ENCODE data around the gene PCBP3. TPM values are rescaled to one million over a fixed set of nuclear protein-coding genes. Genes with fewer than 3 reads are reported as not detected.
"Not testable (repeated sequence)": the region's sequence is repeated elsewhere in the genome, so short reads cannot be mapped to it uniquely, and the experiment has no call there.

Gene PCBP3
- polyA plus RNA-seq, result 1 to 10 TPM; 1.7 to 9.5 (median 2.2) TPM

DNA sequence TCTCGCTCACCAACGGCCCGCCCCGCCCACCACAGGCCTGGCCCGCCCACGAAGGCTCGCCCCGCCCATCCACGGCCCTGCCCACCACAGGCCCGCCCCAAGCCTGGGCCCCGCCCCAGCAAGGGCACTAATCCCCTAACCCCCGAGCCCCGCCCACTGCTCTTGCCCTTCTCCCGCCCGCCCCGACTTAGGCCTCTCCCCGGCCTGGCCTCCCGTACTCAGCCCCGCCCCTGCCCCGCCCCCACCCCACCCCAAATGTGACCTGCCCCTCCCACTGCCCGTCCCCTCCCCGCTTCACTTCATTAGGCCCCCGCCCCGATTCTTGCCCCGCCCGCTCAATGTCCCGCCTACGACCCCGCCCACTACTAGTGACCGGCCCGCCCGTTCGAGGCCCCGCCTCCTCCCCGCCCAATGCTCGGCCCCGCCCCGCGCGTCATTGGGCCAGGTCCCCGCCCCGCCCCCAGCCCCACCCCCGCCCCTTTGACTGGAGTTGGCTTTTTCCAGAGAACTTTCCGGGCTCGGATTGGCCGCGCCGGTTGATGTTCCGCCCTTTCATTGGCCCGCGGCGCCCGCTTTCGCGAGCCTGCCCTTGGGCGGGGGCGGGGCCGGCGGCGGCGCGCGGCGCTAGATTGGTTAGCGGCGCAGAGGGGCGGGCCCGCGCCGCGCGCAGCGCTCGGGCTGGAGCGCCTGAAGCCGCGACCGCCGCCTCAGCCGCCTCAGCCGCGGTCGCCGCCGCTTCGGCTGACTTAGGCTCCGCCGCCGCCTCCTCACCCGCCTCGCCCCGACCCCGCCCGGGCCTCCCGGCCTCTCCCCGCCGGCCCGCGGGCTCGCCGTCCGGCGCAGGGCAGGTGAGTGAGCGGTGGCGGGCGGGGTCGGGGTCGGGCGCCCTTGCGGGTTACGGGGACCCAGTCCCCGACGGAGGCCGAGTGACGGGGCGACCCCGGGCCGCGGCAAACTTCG, at the start of gene PCBP3:
PCBP3 (plus strand) TSS at position 705 of the 960 bp plus-strand sequence. CDS start 206,361 bp downstream, outside the sequence.
- WGBS, 3 donors, result 1 to 2% (median 1%) methylated on average over 86 to 115 of the region's 120 CpGs
- H3K27ac ChIP-seq (ENCODE audit: low read depth, low read length), result no peak within 1 kb of the TSS

DNA sequence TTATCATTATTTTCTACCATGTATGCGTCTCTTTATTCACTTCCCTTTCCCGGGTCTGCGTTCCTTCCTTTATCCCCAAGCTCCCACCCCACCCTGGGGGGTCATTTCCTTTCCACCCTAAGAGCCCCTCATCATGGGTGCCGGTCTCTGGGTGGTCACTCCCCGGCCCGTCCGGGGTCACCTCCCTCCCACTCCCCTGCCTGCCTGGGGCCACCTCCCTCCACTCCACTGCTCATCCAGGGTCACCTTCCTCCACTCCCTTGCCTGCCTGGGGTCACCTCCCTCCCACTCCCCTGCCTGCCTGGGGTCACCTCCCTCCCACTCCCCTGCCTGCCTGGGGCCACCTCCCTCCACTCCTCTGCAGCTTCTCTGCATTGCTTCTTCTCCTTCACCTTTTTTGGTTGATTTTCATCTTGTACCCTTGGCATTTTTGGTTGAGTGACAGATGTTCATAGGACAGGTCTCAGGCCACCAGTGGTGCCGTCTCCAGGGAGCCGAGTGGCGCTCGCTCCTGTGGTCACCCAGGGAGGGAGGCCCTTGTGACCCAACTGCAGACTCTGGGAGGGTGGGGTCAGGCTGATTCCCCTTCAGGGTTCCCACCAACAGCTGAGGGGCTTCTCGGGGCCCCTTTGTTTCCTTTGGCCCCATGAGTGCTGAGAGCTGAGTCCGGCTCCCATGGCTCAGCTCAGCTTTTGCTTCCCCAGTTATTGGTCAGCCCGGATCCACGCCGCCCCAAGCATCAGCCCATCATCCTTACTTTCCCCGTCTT, 48.6 kb upstream of the PCBP3 start:
- WGBS, 3 donors, result 69 to 75% (median 72%) methylated on average over 17 of the region's 17 CpGs
- H3K27ac ChIP-seq (ENCODE audit: low read depth, low read length), result no peak overlapping the region

DNA sequence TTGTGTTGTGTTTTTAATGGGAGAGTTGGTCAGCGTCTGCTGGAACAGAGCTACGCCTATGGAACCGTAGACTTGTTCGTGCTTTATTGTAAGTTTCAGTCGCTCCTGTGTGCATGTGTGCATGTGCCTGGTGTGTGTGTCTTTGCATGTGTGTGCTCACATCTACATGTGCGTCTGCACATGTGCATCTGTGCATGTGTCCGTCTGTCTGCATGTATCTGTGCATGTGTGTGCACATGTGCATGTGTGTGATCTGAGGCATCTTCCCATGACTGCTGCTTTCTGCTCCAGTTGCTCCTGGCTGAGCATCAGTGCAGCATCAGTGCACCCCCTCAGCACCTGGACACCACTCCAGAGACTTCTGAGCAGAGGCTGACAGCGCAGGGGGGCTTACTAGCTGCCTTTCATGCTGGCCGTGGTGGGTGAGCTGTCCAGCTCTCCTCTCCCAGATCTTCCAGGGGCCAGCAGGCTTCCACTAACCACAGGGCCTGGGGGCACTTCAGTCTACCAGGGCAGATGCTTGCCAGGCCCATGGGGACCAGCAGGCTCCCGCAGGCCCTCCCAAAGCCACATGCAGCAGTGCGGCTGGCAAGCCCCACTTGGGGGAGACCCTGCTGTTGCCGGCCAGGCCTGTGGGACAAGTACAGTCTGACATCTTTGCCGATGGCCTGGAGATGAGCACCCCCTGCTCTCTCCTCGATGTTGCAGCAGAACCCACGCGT, 47.8 kb upstream of the PCBP3 start:
- H3K27ac ChIP-seq (ENCODE audit: low read depth, low read length), result no peak overlapping the region
- WGBS, 3 donors, result 79 to 92% (median 87%) methylated on average over 16 of the region's 16 CpGs

DNA sequence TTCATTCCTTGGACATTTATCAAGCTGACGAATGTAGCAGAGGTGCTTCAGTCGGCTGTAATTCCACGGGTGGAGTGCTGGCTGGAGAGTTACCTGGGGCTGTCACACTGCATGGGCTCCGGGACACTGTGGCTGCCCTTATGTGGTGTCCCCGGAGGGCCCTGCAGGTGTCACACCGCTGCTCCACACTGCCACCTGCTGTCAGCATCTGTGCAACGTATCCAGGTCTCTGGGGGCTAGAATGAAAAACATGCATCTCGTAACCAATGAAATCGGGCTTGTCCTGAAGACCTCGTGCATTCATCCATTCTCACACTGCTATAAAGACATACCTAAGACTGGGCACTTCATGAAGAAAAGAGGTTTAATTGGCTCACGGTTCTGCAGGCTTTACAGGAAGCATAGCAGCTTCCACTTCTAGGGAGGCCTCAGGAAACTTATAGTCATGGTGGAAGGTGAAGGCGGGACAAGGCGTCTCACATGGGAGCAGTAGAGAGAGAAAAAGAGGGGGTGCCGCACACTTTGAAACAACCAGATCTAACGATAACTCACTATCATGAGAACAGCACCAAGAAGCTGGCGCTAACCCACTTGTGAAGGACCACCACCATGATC, 46.7 kb upstream of the PCBP3 start:
- WGBS, 3 donors, result 31 to 32% (median 31%) methylated on average over 16 of the region's 16 CpGs

DNA sequence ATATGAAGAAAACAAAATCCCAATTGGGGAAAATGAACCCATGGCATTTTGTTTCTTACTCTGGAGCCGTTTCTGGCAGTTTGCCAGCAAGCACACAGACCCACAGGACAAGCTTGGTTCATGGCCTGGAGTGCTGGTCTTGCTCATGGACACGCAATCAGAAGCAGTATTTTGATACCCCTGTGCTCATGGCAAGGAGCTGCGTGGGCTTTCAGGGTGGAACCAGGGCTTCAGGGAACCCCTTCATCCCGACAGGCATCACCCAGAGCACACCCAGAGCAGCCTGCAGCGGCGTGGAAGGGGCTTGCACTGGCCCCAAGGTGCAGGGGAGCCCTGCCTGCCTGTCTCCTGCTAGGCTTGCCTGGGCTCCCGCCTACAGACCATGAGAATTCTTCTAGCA, 45.4 kb upstream of the PCBP3 start:
- H3K27ac ChIP-seq (ENCODE audit: low read depth, low read length), result no peak overlapping the region
- WGBS, 3 donors, result 60 to 68% (median 61%) methylated on average over 7 of the region's 7 CpGs

More for the DNA sequence above, 46.7 kb upstream of the PCBP3 start:
- H3K27ac ChIP-seq (ENCODE audit: low read depth, low read length), result no peak overlapping the region

DNA sequence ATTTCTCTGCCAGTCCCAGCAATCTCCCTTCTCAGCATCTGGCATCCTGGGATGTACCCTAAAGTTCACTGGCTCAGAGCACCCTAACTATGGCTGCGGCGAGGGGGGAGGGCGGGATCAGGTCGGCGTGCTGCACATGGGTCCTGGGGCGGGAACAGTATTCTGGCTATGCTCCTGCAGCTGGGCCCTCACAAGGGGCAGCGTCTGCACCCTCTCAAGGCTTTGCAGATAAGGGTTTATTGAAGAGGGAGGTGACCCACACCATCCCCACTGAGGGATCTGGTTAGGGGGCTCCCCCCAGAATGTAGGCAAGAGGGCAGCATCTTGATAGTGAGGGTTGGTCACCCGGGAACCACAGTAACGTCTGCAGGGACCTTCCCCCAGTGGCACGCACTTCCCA, 44.9 kb upstream of the PCBP3 start:
- H3K27ac ChIP-seq (ENCODE audit: low read depth, low read length), result no peak overlapping the region
- WGBS, 3 donors, result 70 to 81% (median 81%) methylated on average over 10 of the region's 10 CpGs

DNA sequence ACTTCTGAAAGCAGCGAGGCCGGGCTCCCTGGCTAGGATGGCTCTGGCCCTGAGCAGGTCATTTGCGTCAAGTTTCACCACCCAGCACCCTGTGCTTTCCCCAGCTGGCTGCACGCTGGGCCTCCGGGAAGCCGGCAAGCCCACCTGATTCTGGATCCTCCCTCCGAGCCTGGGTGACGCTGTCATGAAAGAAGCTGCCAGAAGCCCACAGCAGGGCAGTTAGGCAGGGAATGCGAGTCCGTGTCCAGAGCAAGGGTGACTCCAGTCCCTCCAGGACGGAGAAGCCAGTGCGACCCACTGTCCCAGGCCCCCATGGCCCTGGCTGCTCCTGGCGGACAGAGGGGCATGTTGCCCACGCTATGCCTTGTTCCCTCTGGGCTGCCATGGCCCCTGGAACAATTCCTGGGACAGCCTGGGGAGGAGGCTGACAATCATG, 44.4 kb upstream of the PCBP3 start:
- whole genome bisulfite sequencing, 3 donors, result 81 to 90% (median 88%) methylated on average over 13 to 14 of the region's 14 CpGs

DNA sequence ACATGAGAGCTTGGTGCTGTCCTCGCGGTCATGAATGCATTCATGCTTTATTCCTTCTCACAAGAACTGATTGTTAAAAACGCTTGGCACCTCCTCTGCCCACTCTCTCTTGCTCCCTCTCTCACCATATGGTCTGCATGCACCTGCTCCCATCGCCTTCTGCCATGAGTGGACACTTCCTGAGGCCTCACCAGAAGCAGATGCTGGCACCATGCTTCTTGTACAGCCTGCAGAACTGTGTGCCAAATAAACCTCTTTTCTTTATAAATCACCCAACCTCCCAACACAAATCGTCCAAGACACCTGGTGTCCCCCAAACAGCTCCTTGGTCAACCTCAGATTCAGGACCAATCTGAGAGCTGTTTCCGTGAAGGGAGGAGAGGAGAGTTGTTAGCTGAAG, 43.3 kb upstream of the PCBP3 start:
- 64 to 73% (median 73%) methylated on average over 6 of the region's 6 CpGs for WGBS, 3 donors
- H3K27ac ChIP-seq (ENCODE audit: low read depth, low read length), result no peak overlapping the region

More for the DNA sequence above, 44.4 kb upstream of the PCBP3 start:
- no peak overlapping the region for H3K27ac ChIP-seq (ENCODE audit: low read depth, low read length)

DNA sequence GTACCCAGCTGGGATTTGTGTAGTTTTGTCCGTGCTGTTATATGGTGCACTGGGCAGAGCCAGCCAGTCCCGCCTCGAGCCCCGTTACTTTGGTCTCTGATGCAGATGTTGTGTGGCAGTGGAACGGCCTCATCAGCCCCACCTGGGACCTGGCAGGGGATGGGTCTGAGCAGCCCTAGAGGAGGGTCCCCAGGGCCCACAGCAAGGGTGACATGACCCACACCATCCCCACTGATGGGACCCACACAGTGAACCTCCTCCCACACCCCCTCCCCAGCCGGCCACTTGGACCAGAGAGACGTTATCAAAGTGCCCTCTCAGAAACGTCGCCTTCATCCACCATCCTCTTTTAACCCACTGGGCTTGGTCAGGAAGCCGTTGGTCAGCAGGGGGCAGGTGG, 42.0 kb upstream of the PCBP3 start:
- no peak overlapping the region for H3K27ac ChIP-seq (ENCODE audit: low read depth, low read length)
- WGBS, 3 donors, result 78 to 87% (median 85%) methylated on average over 10 of the region's 10 CpGs

DNA sequence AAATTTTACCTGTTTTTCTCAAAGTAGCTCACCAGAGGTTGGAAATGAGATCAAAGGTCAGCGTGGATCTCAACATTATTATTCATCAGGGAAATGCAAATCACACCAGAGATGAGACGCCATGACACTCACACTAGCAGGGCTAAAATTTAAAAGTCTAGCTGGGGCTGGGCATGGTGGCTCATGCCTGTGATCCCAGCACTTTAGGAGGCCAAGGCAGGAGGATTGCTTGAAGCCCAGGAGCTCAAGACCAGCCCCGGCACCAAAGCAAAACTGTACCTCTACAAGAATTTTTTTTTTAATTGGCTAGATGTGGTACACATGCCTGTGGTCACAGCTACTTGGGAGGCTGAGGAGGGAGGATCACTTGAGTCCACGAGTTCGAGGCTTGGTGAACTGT, 41.4 kb upstream of the PCBP3 start:
- 76 to 86% (median 85%) methylated on average over 5 of the region's 5 CpGs for WGBS, 3 donors

DNA sequence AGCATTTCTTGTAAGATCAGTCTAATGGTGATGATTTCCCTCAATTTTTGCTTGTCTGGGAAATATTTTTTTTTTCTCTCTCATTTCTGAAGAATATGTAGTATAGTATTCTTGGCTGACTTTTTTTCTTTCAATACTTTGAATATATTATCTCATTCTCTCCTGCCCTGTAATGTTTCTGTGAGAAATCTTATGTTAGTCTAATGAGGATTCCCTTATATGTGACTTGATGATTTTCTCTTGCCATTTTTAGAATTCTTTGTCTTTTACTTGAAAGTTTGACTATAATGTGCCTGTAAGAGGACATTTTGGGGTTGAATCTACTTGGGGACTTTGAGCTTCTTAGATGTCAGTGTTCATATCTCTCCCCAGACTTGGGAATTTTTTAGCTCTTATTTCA, 40.0 kb upstream of the PCBP3 start:
- H3K27ac ChIP-seq (ENCODE audit: low read depth, low read length), result no peak overlapping the region

More for the DNA sequence above, 41.4 kb upstream of the PCBP3 start:
- no peak overlapping the region for H3K27ac ChIP-seq (ENCODE audit: low read depth, low read length)

DNA sequence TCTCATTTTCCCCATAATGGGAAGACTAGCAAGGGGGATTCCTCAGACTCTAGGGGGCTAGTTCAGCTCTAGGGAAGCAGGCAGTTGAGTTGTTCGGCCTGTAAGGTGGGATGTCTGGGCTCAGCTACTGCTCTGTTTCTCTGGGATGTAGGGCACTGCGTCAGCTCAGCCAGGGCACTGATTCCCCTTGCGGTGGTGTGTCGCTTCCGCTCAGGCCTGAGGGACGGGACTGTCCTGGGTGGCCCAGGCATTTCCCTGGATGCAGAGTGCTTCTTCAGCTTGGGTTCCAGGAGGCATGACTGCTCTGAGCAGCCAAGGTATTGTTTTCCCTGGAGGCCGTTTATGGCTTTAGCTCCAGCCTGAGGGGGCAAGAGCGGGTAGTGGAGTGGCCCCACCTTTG, 38.8 kb upstream of the PCBP3 start:
- H3K27ac ChIP-seq (ENCODE audit: low read depth, low read length), result not testable (repeated sequence)
- 88 to 94% (median 91%) methylated on average over 6 to 7 of the region's 8 CpGs for WGBS, 3 donors

DNA sequence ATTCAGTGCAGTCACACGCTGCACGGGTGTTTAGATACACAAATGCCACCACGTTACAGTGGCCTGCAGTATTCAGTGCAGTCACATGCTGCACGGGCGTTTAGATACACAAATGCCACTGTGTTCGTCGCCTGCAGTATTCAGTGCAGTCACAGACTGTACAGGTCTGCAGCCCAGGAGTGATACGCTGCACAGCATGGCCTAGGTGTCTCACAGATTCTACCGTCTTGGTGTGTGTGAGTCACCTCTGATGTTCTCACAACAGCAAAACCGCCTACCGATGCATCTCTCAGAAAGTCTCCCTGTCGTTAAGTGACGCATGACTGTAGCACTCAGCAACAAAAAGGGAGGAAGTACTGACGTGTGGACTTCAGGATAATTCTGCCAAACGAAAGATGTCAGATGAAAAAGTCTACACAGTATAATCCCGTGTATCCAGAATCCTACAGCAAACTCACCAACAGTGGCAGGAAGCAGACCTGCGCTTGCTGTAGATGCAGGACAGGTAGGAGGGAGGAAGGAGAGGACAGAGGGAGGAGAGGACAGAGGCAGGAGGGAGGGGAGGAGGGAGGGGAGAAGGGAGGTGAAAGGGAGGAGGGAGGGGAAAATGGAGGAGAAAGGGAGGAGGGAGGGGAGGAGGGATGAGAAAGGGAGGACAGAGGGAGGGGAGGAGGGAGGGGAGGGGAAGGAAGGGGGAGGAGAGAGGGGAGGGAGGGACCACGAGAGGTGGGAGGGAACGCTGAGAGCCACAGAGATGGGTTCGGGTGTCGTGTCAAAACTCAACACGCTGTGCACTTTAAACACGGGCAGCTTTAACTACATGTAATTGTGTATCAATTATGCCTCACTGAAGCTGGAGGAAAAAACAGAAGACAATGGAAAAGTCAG, 36.3 kb upstream of the PCBP3 start:
- 64 to 69% (median 68%) methylated on average over 23 of the region's 23 CpGs for WGBS, 3 donors
- H3K27ac ChIP-seq (ENCODE audit: low read depth, low read length), result no peak overlapping the region

DNA sequence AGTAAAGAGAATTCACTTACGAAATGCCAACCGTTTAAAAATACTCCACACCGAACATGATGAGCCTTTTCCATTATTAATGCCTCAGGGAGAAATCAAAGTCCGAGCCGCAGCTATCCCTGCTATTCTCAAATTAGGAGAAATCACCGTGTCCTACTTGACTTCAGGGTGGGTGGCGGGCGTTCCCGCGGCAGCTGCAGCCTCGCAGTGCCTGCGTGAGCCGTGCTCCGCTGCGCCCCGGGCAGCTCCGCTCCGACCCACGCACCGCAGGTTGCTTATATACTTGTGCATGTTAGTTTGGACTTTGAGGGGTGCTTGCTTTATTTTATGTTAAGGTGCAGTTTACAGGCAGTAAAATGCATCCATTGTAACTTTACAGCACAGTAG, 35.6 kb upstream of the PCBP3 start:
- 80 to 89% (median 87%) methylated on average over 20 of the region's 20 CpGs for WGBS, 3 donors
- no peak overlapping the region for H3K27ac ChIP-seq (ENCODE audit: low read depth, low read length)

DNA sequence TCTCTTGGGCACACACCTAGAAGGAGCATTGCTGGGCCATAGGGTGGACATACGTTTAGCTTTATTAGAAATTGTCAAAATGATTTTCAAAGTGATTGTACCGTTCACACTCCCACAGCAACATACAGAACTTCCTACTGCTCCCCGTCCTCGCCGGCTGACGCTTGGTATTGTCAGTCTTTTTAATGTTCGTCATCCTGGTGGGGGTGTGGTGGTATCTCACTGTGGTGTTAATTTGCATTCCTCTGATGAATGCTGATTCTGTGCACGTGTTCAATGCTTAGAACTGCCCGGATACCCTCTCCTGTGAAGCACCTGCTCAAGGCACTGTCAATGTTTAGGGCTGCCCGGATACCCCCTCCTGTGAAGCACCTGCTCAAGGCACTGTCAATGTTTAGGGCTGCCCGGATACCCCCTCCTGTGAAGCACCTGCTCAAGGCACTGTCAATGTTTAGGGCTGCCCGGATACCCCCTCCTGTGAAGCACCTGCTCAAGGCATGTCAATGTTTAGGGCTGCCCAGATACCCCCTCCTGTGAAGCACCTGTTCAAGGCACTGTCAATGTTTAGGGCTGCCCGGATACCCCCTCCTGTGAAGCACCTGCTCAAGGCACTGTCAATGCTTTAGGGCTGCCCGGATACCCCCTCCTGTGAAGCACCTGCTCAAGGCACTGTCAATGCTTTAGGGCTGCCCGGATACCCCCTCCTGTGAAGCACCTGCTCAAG, 34.6 kb upstream of the PCBP3 start:
- WGBS, 3 donors, result 56 to 76% (median 72%) methylated on average over 13 to 15 of the region's 15 CpGs
- H3K27ac ChIP-seq (ENCODE audit: low read depth, low read length), result not testable (repeated sequence)

DNA sequence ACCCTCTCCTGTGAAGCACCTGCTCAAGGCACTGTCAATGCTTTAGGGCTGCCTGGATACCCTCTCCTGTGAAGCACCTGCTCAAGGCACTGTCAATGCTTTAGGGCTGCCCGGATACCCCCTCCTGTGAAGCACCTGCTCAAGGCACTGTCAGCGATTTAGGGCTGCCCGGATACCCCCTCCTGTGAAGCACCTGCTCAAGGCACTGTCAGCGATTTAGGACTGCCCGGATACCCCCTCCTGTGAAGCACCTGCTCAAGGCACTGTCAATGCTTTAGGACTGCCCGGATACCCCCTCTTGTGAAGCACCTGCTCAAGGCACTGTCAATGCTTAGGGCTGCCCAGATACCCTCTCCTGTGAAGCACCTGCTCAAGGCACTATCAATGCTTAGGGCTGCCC, 33.9 kb upstream of the PCBP3 start:
- WGBS, 3 donors, result 73 to 90% (median 84%) methylated on average over 6 of the region's 6 CpGs
- H3K27ac ChIP-seq (ENCODE audit: low read depth, low read length), result not testable (repeated sequence)

DNA sequence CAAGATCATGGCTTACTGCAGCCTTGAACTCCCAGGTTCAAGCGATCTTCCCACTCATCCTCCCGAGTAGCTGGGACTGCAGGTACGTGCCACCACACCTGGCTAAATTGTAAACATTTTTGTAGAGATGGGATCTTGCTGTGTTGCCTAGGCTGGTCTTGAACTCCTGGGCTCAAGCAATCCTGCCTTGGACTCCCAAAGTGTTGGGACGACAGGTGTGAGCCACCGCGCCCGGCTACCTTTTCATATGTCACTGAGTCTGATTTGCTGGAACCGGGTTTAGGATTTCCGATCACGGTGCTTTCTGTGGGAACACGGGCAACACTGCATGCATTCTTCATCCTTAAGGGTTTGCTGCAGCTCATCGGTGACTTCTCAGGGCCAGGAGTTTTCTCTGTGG, 32.2 kb upstream of the PCBP3 start:
- no peak overlapping the region for H3K27ac ChIP-seq (ENCODE audit: low read depth, low read length)
- 82 to 93% (median 93%) methylated on average over 12 of the region's 12 CpGs for WGBS, 3 donors

Measured in adipose tissue (tissue), 3 donors.